GM18502 (cell line): ENCODE measurements around the gene MERTK.
A peak's percentile ranks its signal among the peaks of the same experiment; 100 is the strongest.
"Not testable (repeated sequence)": the region's sequence is repeated elsewhere in the genome, so short reads cannot be mapped to it uniquely, and the experiment has no call there.

Experiments used
- ATAC-seq: cut with Tn5 transposase; IDR thresholded peaks from one replicate; pipeline ENCODE4 v1.9.1; 2021; ENCODE audit warnings: mild to moderate bottlenecking; ENCODE audit not compliant: unreplicated experiment, poor library complexity

The MERTK gene

GRCh38 chr2:112061840-112062239 lies 163.4 kb downstream of the MERTK start:
- ATAC-seq = no peak

GRCh38 chr2:112062894-112063293 lies 164.5 kb downstream of the MERTK start:
- no peak for ATAC-seq

GRCh38 chr2:112065486-112065885 lies 167.1 kb downstream of the MERTK start:
- no peak for ATAC-seq

GRCh38 chr2:112065966-112066365 lies 167.6 kb downstream of the MERTK start:
- peak; percentile 49 for ATAC-seq

GRCh38 chr2:112069794-112070193 lies 171.4 kb downstream of the MERTK start:
- ATAC-seq = not testable (repeated sequence)

- ATAC-seq = no peak
Measured at GRCh38 chr2:112073875-112074274, 175.5 kb downstream of the MERTK start.

DNA sequence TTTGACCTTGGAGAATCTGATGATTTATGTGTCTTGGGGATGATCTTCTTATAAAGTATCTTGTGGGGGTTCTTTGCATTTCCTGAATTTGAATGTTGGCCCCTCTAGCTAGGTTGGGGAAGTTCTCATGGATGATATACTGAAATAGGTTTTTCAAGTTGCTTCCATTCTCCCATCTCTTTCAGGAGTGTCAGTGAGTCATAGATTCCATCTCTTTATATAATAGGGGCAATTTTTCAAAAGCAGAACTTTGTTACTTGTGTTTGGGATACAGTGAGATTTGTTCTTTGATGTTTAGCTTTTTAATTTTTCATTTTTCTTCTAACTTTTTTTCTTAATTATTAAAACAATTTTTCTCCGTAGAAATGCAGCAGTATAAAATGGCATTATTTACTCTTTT lies 176.1 kb downstream of the MERTK start:
- no peak for ATAC-seq

GRCh38 chr2:112075490-112076260 lies 177.3 kb downstream of the MERTK start:
- no peak for ATAC-seq

DNA sequence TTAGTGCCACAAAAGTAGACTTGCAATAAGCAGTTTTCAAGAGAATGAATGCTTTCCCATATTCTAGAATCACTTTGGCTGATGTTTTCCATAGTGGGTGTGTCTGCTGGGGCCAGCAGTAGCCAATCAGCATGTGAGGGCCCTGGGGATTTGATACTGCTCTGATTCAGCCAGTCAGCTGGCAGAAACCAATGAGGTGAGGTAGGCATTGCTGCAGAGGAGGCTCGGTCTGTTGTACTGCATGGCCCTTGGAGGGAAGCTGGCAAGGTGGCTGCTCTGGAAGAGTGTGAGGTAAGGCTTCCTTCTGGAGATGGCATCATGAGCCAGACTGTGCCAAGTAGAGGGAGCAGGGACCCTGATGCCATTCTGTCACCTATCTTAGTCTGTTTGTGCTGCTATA lies 179.4 kb downstream of the MERTK start:
- ATAC-seq = no peak
